ENCODE results near the gene STAC3. TPM values are rescaled to one million over a fixed set of nuclear protein-coding genes. Genes with fewer than 3 reads are reported as not detected.

Gene STAC3
- total and polyA plus RNA-seq, 2 donors from 2014 or later, result 1.5 to 3.1 TPM

GRCh38 chr12:57250541-57250940 is 446 bp downstream of the STAC3 start:
- TF ChIP-seq, protein P1, sequence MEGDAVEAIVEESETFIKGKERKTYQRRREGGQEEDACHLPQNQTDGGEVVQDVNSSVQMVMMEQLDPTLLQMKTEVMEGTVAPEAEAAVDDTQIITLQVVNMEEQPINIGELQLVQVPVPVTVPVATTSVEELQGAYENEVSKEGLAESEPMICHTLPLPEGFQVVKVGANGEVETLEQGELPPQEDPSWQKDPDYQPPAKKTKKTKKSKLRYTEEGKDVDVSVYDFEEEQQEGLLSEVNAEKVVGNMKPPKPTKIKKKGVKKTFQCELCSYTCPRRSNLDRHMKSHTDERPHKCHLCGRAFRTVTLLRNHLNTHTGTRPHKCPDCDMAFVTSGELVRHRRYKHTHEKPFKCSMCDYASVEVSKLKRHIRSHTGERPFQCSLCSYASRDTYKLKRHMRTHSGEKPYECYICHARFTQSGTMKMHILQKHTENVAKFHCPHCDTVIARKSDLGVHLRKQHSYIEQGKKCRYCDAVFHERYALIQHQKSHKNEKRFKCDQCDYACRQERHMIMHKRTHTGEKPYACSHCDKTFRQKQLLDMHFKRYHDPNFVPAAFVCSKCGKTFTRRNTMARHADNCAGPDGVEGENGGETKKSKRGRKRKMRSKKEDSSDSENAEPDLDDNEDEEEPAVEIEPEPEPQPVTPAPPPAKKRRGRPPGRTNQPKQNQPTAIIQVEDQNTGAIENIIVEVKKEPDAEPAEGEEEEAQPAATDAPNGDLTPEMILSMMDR (IDR thresholded peaks at IDR 0.05; ENCODE audit: borderline replicate concordance, extremely low read depth, insufficient read depth), result no peak
- no peak for DNase-seq
- no peak overlapping the region for H3K27ac ChIP-seq (ENCODE audit: low read depth in 2 of 2, low read length in 2 of 2)
- H3K4me3 ChIP-seq (ENCODE audit: low read length in 3 of 3), result no peak overlapping the region
- no peak overlapping the region for H3K9ac ChIP-seq (ENCODE audit: low read length in 3 of 3)
- H3K4me1 ChIP-seq (ENCODE audit: control insufficient read depth in 2 of 3, insufficient read depth in 2 of 3, low read depth in 1 of 3, low read length in 3 of 3), result no peaks in the 10 kb centered on the region
- intact Hi-C loops (cut with DNase I), result no loop called here
- no peaks in the 10 kb centered on the region for H3K9me3 ChIP-seq (ENCODE audit: control insufficient read depth in 2 of 3, insufficient read depth in 1 of 3, low read length in 3 of 3)
- FAIRE-seq, result no peak
- H3K36me3 ChIP-seq (ENCODE audit: control insufficient read depth in 2 of 3, insufficient read depth in 3 of 3, low read length in 3 of 3), result peaks cover 0 to 5% (median 1%) of the 10 kb centered on the region in 3 donors
- no peaks in the 10 kb centered on the region for H3K27me3 ChIP-seq (ENCODE audit: control insufficient read depth, insufficient read depth, low read length)

GRCh38 chr12:57248934-57249742 is 1.8 kb downstream of the STAC3 start:
- FAIRE-seq (no peak), DNase-seq (no peak)
- intact Hi-C loops (cut with DNase I), result no loop called here
- Histone ChIP-seq H3K36me3 (ENCODE audit: control insufficient read depth in 2 of 3, insufficient read depth in 3 of 3, low read length in 3 of 3) (no peaks in the 10 kb centered on the region), H3K9ac (ENCODE audit: low read length in 3 of 3) (no peak overlapping the region), H3K4me3 (ENCODE audit: low read length in 3 of 3) (no peak overlapping the region), H3K4me1 (ENCODE audit: control insufficient read depth in 2 of 3, insufficient read depth in 2 of 3, low read depth in 1 of 3, low read length in 3 of 3) (no peaks in the 10 kb centered on the region), H3K27me3 (ENCODE audit: control insufficient read depth, insufficient read depth, low read length) (no peaks in the 10 kb centered on the region), H3K27ac (ENCODE audit: low read depth in 2 of 2, low read length in 2 of 2) (no peak overlapping the region), H3K9me3 (ENCODE audit: control insufficient read depth in 2 of 3, insufficient read depth in 1 of 3, low read length in 3 of 3) (no peaks in the 10 kb centered on the region)
- TF ChIP-seq, protein P1 (IDR thresholded peaks at IDR 0.05; ENCODE audit: borderline replicate concordance, extremely low read depth, insufficient read depth), result no peak

DNA sequence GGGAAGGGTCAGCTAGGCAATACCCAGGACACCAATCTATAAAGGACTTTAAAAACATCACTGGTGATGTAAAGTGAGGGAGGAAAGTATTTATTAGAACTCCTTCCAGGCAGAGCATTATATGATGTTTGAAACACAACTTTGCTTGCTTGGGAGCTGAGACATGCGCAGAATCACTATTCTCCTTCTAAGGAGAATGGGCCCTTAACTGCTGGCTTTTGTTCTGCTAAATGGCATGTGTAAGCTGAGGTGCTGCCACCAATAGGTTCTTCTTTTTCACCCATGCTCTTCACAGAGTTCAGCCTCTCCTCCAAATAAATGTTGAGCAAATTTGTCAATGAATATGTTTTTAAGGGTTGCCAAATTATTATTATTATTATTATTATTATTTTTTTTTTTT is 3.9 kb downstream of the STAC3 start:
- TF ChIP-seq, protein P1 (IDR thresholded peaks at IDR 0.05; ENCODE audit: borderline replicate concordance, extremely low read depth, insufficient read depth), result no peak
- peaks cover 0 to 11% (median 0%) of the 10 kb centered on the region in 3 donors for H3K4me1 ChIP-seq (ENCODE audit: control insufficient read depth in 2 of 3, insufficient read depth in 2 of 3, low read depth in 1 of 3, low read length in 3 of 3)
- FAIRE-seq, result no peak
- H3K27ac ChIP-seq (ENCODE audit: low read depth in 2 of 2, low read length in 2 of 2), result no peak overlapping the region
- no peaks in the 10 kb centered on the region for H3K9me3 ChIP-seq (ENCODE audit: control insufficient read depth in 2 of 3, insufficient read depth in 1 of 3, low read length in 3 of 3)
- no peak overlapping the region for H3K9ac ChIP-seq (ENCODE audit: low read length in 3 of 3)
- peaks cover 2% of the 10 kb centered on the region for H3K27me3 ChIP-seq (ENCODE audit: control insufficient read depth, insufficient read depth, low read length)
- intact Hi-C loops (cut with DNase I), result no loop called here
- H3K36me3 ChIP-seq (ENCODE audit: control insufficient read depth in 2 of 3, insufficient read depth in 3 of 3, low read length in 3 of 3), result no peaks in the 10 kb centered on the region
- no peak for DNase-seq
- no peak overlapping the region for H3K4me3 ChIP-seq (ENCODE audit: low read length in 3 of 3)

All from kidney (tissue), 14 donors.